ENCODE results near the gene HDAC9.
"Not testable (repeated sequence)": the region's sequence is repeated elsewhere in the genome, so short reads cannot be mapped to it uniquely, and the experiment has no call there.

HDAC9 gene

DNA sequence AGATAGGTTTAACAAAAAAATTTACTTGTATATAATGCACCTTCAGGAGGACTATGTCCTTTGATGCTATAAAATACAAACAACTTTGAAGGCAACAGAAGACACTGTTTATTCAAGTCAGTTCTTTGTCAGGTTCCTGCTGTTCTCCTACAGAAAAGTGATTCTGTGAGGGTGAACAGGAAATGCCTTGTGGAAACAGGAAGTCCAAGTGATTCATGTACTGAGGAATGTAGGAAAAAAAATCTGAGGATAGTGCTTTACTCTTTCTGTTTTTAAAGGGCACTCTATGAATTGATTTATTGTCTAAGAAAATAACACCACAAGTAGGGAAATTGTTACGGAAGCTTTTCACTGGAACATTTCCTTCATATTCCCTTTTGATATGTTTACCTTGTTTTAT is 171.9 kb downstream of the HDAC9 start:
- no peak for DNase-seq

DNA sequence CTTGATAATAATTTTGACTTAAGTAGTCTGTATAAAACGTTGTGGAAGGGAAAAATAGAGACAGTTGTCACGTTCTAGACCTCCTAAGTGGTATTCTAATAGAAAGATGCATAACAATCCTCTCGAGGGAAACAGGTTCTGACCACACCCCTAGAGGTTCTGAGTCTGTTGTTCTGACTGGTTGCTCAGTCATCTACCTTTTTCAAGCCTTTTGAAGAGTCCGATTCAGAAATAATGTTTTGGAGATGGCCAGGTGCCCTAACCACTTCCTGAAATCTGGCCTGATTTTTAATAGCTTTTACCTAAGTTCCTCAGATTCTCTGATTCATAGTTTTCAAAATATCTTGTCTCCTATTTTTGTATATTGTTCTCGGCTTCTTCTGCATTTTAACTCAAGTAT is 175.6 kb downstream of the HDAC9 start:
- no peak for DNase-seq

- no peak for DNase-seq
Measured at GRCh38 chr7:18675579-18675978, 180.0 kb downstream of the HDAC9 start.

GRCh38 chr7:18679261-18679660 is 183.7 kb downstream of the HDAC9 start:
- DNase-seq = no peak

DNA sequence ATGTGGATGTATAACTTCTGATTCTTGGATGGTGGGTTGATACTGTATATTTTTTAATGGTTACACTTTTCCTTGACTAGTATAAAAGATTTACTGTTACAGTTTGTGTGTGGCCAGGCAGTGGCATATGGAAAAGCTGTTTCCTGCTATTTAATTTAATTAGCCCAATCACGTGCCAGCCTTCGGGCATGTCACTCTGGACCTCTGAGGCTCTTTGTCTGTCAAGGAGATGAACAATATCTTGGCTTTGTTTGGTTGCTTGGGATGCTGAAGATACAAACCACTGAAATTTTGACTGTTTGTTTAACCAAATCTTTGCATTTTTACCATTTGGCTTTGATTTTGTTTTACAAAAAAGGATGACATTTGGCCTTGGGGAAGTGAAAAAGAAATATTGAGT is 185.0 kb downstream of the HDAC9 start:
- DNase-seq = no peak

DNA sequence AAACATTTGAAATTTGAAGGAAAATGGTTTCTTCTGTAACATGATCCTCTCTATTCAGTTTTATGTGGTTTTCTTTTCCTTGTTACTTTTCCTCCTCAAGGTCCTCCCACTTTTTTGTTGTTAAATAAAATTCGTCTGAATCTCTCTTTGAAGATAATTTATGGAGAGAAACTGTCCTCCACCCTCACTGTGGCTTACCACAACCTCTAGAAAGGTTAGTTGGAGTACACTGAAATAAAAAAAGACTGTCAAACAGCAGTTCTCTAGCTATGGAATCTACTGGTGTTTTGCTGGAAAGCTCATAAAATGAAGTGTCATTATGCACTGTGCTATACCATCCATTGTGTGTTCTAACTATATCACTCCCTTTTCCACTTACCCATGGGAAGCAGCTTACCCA is 189.4 kb downstream of the HDAC9 start:
- DNase-seq = no peak

DNA sequence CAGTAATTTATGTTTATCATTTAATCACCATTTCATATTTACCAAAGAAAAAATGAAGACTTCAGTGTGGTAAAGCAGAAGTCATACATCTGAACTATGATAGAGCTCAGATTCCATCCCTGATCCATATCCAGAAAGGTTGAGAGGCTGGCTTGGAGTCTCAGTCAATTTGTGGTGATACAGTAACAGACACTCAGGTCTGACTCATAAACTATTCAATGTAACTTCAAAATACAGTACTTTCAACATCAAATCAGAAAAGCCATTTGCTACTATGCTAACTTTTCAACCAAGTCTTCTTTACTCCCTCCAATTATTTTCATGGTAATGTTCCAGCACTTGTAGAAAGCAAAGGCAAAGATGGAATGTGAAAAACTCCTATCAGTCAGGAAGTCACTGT is 190.4 kb downstream of the HDAC9 start:
- no peak for DNase-seq

GRCh38 chr7:18689551-18689950 is 194.0 kb downstream of the HDAC9 start:
- no peak for DNase-seq

DNA sequence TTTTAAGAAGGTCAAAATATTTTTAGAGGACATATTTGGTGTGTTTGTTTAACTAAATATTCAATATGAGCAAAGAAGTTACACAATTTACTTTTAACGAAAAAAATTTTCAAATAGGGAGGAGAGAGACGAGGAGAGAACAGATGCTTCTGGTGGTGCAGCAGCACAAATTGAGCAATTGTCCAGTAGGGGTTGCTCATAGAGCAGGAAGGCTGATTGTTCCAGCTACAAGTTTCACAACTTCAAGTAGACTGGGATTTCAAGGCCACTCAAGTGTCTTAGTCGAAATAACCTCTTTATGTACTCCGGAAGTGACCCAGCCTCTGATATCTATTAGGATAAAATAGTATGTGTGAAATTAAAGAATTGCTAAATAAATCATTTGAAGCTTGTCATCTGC is 197.9 kb downstream of the HDAC9 start:
- no peak for DNase-seq

DNA sequence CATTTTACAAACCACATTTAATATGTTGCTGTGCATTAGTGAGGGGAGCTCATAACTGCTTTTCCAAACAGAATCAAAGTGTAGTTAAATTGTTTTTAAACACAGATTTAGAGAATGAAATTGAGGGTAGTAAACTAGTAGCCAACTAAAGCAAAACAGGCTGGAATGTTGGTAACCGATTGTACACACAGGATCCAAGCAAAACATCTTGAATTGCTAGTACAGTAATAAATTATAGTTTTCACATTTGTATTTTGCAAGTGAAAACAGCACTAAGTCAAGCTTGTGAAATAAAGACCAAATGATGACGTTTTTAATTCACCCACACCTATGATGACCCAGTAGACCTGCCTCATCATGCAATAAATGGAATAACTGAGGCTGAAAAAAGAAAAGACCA is 198.3 kb downstream of the HDAC9 start:
- DNase-seq = no peak

DNA sequence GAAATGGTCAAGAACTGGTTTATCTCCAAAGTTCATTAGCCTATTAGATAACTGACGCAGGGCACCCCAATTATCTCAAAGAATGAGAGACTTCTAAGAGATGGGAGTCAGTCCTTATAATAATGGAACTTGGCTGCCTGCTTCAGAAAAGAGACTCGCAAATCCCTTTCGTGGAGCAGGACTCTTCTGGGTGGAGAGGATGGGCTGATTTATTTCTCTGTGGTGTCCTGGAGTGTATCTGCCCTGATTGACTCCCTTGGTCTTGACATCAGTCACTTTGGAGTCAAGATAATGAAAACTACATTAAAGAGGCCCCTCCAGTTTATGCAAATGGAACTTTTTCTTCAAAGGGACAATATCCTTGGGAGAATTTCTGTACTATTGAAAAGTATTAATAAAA is 198.9 kb downstream of the HDAC9 start:
- no peak for DNase-seq

DNA sequence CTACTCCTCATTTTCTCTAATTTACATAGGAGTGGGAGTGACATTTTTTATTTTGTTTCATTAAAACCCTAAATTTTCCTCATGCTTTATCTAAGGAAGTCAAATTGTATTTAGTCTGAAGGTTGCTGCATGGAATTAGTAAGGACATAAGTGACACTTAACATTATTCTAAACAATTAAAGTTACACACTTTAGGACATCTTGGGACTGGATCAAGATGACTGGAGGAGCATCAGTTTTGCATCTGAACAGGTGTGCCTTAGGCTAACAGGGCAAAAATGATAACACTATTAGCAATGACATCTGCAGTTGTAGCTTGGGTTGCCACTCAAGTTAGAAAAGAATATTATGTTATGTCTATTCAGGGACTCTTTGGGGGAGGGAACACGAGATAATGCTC is 199.4 kb downstream of the HDAC9 start:
- no peak for DNase-seq

GRCh38 chr7:18698258-18698734 is 202.7 kb downstream of the HDAC9 start:
- no peak for DNase-seq

GRCh38 chr7:18700147-18700546 is 204.6 kb downstream of the HDAC9 start:
- no peak for DNase-seq

- DNase-seq = no peak
Measured at GRCh38 chr7:18702071-18702829, 206.7 kb downstream of the HDAC9 start.

GRCh38 chr7:18703685-18704084 is 208.1 kb downstream of the HDAC9 start:
- DNase-seq = no peak

- DNase-seq = no peak
Measured at GRCh38 chr7:18706670-18707069, 211.1 kb downstream of the HDAC9 start.

GRCh38 chr7:18708204-18708603 is 212.7 kb downstream of the HDAC9 start:
- no peak for DNase-seq

- DNase-seq = no peak
Measured at GRCh38 chr7:18715988-18716387, 220.4 kb downstream of the HDAC9 start.

DNA sequence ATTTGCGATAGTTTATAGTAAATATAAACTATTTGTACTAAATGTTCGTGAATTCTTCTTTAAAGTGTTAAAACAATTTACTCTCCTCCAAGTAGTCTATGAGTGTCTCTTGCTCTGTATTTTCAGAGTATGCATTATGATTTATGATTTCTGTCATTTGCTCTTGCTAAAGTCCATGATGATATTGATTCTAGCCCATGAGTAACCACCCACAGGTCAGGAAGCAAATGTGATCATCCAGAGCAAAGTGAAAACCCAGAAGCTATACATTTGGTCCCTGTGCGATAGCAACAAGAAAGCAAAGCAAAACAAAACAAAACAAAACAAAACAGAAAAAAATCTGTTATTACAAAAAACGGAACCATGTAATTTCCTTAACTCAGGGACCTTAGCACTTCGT is 225.9 kb downstream of the HDAC9 start:
- no peak for DNase-seq

DNA sequence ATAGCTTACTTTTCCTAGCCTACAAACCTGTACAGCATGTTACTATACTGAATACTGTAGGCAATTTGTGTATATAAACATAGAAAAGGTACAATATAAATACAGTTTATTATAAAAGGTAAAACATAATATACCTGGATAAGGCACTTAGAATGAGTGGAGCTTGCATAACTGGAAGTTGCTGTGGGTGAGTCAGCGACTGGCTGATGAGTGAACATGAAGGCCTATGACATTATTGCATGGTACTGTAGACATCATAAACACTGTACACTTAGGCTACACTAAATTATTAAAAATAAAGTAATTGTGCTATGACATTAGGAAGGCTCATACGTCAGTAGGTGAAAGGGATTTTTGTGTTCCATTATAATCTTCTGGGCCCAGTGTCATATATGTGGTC is 228.8 kb downstream of the HDAC9 start:
- no peak for DNase-seq

DNA sequence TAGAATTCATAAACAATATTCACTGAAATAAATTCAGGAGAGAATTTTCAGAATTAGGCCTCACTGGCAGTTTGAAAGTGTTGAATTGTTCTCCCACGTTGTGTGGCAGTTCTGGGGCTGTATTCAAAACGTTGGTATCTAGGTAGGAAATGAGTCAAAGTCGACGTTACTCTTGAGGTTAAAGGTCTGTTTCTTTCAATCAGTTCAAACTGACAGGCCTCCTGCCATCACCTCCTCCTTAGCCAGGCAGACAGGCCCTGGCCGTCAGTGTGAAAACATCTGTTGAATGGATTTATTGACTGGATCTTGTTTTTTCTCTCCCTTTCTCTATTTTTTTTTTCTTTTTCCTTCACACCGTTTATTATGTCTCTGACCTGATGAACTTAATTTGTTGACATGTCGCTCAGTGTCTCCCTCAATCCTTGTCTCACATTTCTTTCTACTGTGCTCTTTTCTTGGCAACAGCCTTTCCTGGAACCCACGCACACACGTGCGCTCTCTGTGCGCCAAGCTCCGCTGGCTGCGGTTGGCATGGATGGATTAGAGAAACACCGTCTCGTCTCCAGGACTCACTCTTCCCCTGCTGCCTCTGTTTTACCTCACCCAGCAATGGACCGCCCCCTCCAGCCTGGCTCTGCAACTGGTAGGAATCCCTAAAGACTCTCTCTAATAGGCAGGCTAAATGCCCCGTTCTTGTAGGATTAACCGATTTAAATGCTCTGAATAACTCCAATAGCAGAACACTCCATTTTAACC is 231.7 kb downstream of the HDAC9 start:
- no peak for DNase-seq

DNA sequence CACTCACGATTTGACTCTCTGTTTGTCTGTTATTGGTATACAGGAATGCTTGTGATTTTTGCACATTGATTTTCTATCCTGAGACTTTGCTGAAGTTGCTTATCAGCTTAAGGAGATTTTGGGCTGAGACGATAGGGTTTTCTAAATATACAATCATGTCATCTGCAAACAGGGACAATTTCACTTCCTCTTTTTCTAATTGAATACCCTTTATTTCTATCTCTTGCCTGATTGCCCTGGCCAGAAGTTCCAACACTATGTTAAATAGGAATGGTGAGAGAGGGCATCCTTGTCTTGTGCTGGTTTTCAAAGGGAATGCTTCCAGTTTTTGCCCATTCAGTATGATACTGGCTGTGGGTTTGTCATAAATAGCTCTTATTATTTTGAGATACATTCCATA is 240.5 kb downstream of the HDAC9 start:
- not testable (repeated sequence) for DNase-seq

DNA sequence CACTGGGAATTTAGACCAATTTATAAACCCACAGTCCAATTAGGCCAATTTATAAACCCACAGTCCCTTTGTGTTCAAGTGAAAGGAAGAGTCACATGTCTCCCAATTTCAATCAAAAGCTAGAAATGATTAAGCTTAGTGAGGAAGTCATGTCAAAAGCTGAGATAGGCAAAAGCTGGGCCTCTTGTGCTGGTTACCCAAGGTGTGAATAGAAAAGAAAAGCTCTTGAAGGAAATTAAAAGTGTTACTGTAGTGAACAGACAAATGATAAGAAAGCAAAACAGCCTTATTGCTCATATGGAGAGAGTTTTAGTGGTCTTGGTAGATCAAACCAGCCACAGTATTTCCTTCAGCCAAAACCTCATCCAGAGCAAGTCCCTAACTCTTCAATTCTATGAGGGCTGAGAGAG is 245.0 kb downstream of the HDAC9 start:
- no peak for DNase-seq
